GM12878 (cell line): ENCODE data around the gene FDXACB1. TPM values are rescaled to one million over a fixed set of nuclear protein-coding genes. Genes with fewer than 3 reads are reported as not detected.

Source experiments
- ATAC-seq: fragments of 200-7000 bp; cut with Tn5 transposase; 3 replicates; pipeline ENCODE4 v1.9.1; 2020; ENCODE audit warnings: mild to moderate bottlenecking, moderate library complexity
- BruUV-seq: library from RNA; stranded (reverse); fragments of 400-500 nt; replicated peaks from 2 replicates; lab custom pipeline; 2021; lab: Mats Ljungman, UMichigan
- CTCF ChIA-PET: fragments of 300-600 bp; sonication (Branson Sonifier 250); formaldehyde crosslinking; extraction: SDS; loops from one replicate; lab custom pipeline; 2021; ENCODE audit warnings: inconsistent platforms; lab: Yijun Ruan, JAX
- POLR2A ChIA-PET: fragments of 350-600 bp; formaldehyde crosslinking; extraction: SDS; loops from one replicate; lab custom pipeline; 2021; ENCODE audit warnings: inconsistent platforms; lab: Charles Lee
- RAD21 ChIA-PET: fragments of 300-600 bp; sonication (Branson Sonifier 250); formaldehyde crosslinking; loops from one replicate; lab custom pipeline; 2023; ENCODE audit warnings: antibody characterized with exemption; ENCODE audit not compliant: unreplicated experiment; lab: Charles Lee
- SMC1A ChIA-PET: fragments of 300-600 bp; sonication (Branson Sonifier 250); formaldehyde crosslinking; loops from one replicate; lab custom pipeline; 2023; ENCODE audit not compliant: unreplicated experiment, uncharacterized antibody; lab: Charles Lee
- DNase-seq: peaks from one replicate; pipeline ENCODE4 v3.0.0-alpha.2; 2011; ENCODE audit warnings: low read depth, low spot score
- FAIRE-seq: peaks from 3 replicates; lab custom pipeline; 2011; peaks lifted over from hg19 to GRCh38; lab: Jason Lieb, UNC
- H2AFZ ChIP-seq: 2 replicates; pipeline ENCODE4 v1.6.0; 2011; ENCODE audit warnings: low read depth, low read length, control low read depth; ENCODE audit not compliant: control insufficient read depth
- H3K27ac ChIP-seq: 2 replicates; pipeline ENCODE4 v1.5.1; 2011; ENCODE audit warnings: control low read depth; ENCODE audit not compliant: control insufficient read depth, insufficient read depth
- H3K27me3 ChIP-seq, 2 experiments: replicated peaks in 1 of 2; 2 replicates each; pipeline versions ENCODE4 v1.6.0 to v1.6.1; 2011; ENCODE audit warnings: low read length in 1 of 2; ENCODE audit not compliant: control insufficient read depth in 2 of 2, insufficient read depth in 2 of 2
- H3K36me3 ChIP-seq, 2 experiments: 2 replicates each; pipeline ENCODE4 v1.5.1; 2011; ENCODE audit warnings: low read length in 1 of 2; ENCODE audit not compliant: control insufficient read depth in 2 of 2, insufficient read depth in 2 of 2
- H3K4me1 ChIP-seq: 2 replicates; pipeline ENCODE4 v1.6.1; 2011; ENCODE audit warnings: mild to moderate bottlenecking, low read length, moderate library complexity, mixed read lengths; ENCODE audit not compliant: control insufficient read depth, insufficient read depth
- H3K4me2 ChIP-seq: 2 replicates; pipeline ENCODE4 v1.6.0; 2011; ENCODE audit warnings: control low read depth; ENCODE audit not compliant: control insufficient read depth, insufficient read depth
- H3K4me3 ChIP-seq: fragments of 200-600 bp; sonication (generic); 2 replicates; pipeline ENCODE4 v1.5.1; 2016
- H3K79me2 ChIP-seq: 2 replicates; pipeline ENCODE4 v1.6.0; 2011; ENCODE audit warnings: low read length; ENCODE audit not compliant: control insufficient read depth, insufficient read depth
- H3K9ac ChIP-seq: 2 replicates; pipeline ENCODE4 v1.8.0; 2011; ENCODE audit warnings: low read length, control low read depth, mixed read lengths; ENCODE audit not compliant: control insufficient read depth, insufficient read depth
- H3K9me3 ChIP-seq: replicated peaks from 3 replicates; pipeline ENCODE4 v1.5.1; 2011; ENCODE audit warnings: mild to moderate bottlenecking, low read length; ENCODE audit not compliant: control insufficient read depth, insufficient read depth
- H4K20me1 ChIP-seq: 2 replicates; pipeline ENCODE4 v1.6.0; 2011; ENCODE audit not compliant: control insufficient read depth, insufficient read depth
- BCLAF1 ChIP-seq: fragments of 450-650 bp; IDR thresholded peaks from 2 replicates; pipeline ENCODE4 v1.6.1; 2017; ENCODE audit warnings: antibody characterized with exemption, mild to moderate bottlenecking, moderate library complexity
- E2F4 ChIP-seq: IDR thresholded peaks from 2 replicates; pipeline ENCODE4 v1.6.1; 2012; ENCODE audit warnings: low read depth, low read length, improper control_type of control experiment
- EED ChIP-seq: sonication (generic); IDR thresholded peaks from 2 replicates; pipeline ENCODE4 v1.6.1; 2016; ENCODE audit warnings: antibody characterized with exemption, low read depth
- EP300 ChIP-seq, 2 experiments: fragments of 150-350 bp in 1 of 2; IDR thresholded peaks; 2 replicates each; pipeline ENCODE4 v1.6.1; 2011 to 2012; ENCODE audit warnings: low read depth in 2 of 2, low read length in 2 of 2, borderline replicate concordance in 1 of 2, improper control_type of control experiment in 1 of 2, inconsistent platforms in 1 of 2; ENCODE audit not compliant: control insufficient read depth in 1 of 2
- GABPA ChIP-seq: IDR thresholded peaks from 2 replicates; pipeline ENCODE4 v1.6.1; 2014; ENCODE audit warnings: antibody characterized with exemption, low read depth, mild to moderate bottlenecking, inconsistent platforms
- KAT2A ChIP-seq: conservative IDR thresholded peaks from 2 replicates; pipeline ENCODE4 v1.6.1; 2011; ENCODE audit warnings: low read depth, low read length; ENCODE audit not compliant: control insufficient read depth
- NR2C1 ChIP-seq: fragments of 450-650 bp; IDR thresholded peaks from 2 replicates; pipeline ENCODE4 v1.6.1; 2017; ENCODE audit warnings: antibody characterized with exemption, mild to moderate bottlenecking, moderate library complexity
- PAX8 ChIP-seq: fragments of 450-650 bp; IDR thresholded peaks from 2 replicates; pipeline ENCODE4 v1.6.1; 2017; ENCODE audit warnings: mild to moderate bottlenecking, moderate library complexity
- RB1 ChIP-seq: fragments of 450-650 bp; formaldehyde crosslinking; IDR thresholded peaks from 2 replicates; pipeline ENCODE4 v1.6.1; 2017; ENCODE audit warnings: mild to moderate bottlenecking, borderline replicate concordance
- SP1 ChIP-seq: IDR thresholded peaks from one replicate; pipeline ENCODE4 v1.6.1; 2011; ENCODE audit warnings: low read depth, low read length
- ZBTB33 ChIP-seq: fragments of 450-650 bp; IDR thresholded peaks from 2 replicates; pipeline ENCODE4 v1.6.1; 2017; ENCODE audit warnings: mild to moderate bottlenecking
- ZNF207 ChIP-seq: fragments of 450-650 bp; IDR thresholded peaks from 2 replicates; pipeline ENCODE4 v1.6.1; 2014; ENCODE audit warnings: antibody characterized with exemption, mild to moderate bottlenecking, borderline replicate concordance
- ZNF687 ChIP-seq: fragments of 450-650 bp; IDR thresholded peaks from 2 replicates; pipeline ENCODE4 v1.6.1; 2017; ENCODE audit warnings: mild to moderate bottlenecking, moderate library complexity
- WGBS: methylation state at CpG from one replicate; pipeline ENCODE4 v1.1.6; 2016; ENCODE audit warnings: low lambda C conversion rate; ENCODE audit not compliant: insufficient replicate concordance, insufficient coverage; ENCODE audit errors: missing lambda C conversion rate; 5-methylcytosine and 5-hydroxymethylcytosine counted together
- in situ Hi-C: fragments of 300-500 bp; cut with MboI; formaldehyde crosslinking; loops from 9 replicates; pipeline ENCODE4 v1.14.3; 2018; ENCODE audit warnings: mixed read lengths
- intact Hi-C: fragments of 100-400 bp; cut with micrococcal nuclease; formaldehyde crosslinking; loops from one replicate; pipeline ENCODE4 v1.14.2; 2022; ENCODE audit not compliant: unreplicated experiment
- polyA plus RNA-seq, 11 experiments: library from polyadenylated mRNA; depleted of rRNA in 4 of 11; unstranded in 6 of 11; stranded (reverse) in 5 of 11; fragments of >200 nt; fragmentation: Nextera tagmentation in 4 of 11; fragmentation: Illumina TruSeq in 1 of 11; extraction: Ambion mirVana in 4 of 11; extraction: Trizol in 1 of 11; gene quantifications; 1 replicate in 1 of 11; 2 replicates in 10 of 11; pipeline versions ENCODE4 v1.2.1 to v1.2.3, GENCODE V29; 2011 to 2016; ENCODE audit warnings: inconsistent platforms in 2 of 11, missing spikeins in 2 of 11, low read depth in 1 of 11
- total RNA-seq, 4 experiments: library from RNA; depleted of rRNA in 3 of 4; stranded (reverse); fragments of >200 nt in 3 of 4; fragmentation: Illumina TruSeq in 1 of 4; extraction: Trizol in 1 of 4; gene quantifications; 2 replicates each; pipeline versions ENCODE4 v1.2.1 to v1.2.3, GENCODE V29; 2013 to 2021

The FDXACB1 gene
- total and polyA plus RNA-seq, 10 of the 15 experiments (the other 5 are each of a cell fraction or from before 2014, with no cell fraction given): 7.4 to 13.3 (median 9.7) TPM

- TF ChIP-seq ZNF687: no peak
- no peak for TF ChIP-seq ZBTB33
- TF ChIP-seq NR2C1: no peak
- no peak for TF ChIP-seq KAT2A
- TF ChIP-seq RB1: no peak
These were observed 26.4 kb upstream of the FDXACB1 start (continued) for GRCh38 chr11:111905411-111905810.

- DNase-seq: no peak
- Histone ChIP-seq H3K4me2 (no peak overlapping the region), H3K27ac (no peak overlapping the region), H3K9ac (no peak overlapping the region), H3K27me3 (no peaks in the 10 kb centered on the region), H3K4me3 (no peak overlapping the region), H3K36me3 (no peaks in the 10 kb centered on the region), H3K79me2 (no peaks in the 10 kb centered on the region), H2AFZ (no peak overlapping the region), H4K20me1 (no peaks in the 10 kb centered on the region), H3K4me1 (no peaks in the 10 kb centered on the region), H3K9me3 (no peaks in the 10 kb centered on the region)
- no TSS peak for BruUV-seq
- intact Hi-C loops: no loop called here
- no peak for ATAC-seq
- RAD21 ChIA-PET: no interaction called here
- POLR2A ChIA-PET: no interaction called here
- in situ Hi-C loops: loop anchor here (10.0 kb wide), 1 partner anchor 58 kb away; no protein-coding TSS in a partner anchor
- SMC1A ChIA-PET: interaction anchor here (2.1 kb wide), 1 partner anchor 11 kb away, joined by 10 read pairs; no protein-coding TSS in a partner anchor
- no peak for FAIRE-seq
- CTCF ChIA-PET: interaction anchor here (0.6 to 1.6 kb wide), 3 partner anchors 95 to 304 kb away, joined by 3 to 4 read pairs (median 4); no protein-coding TSS in a partner anchor
- WGBS: 55% methylated on average over 2 of the region's 2 CpGs
- TF ChIP-seq E2F4: no peak
- no peak for TF ChIP-seq SP1
- TF ChIP-seq EP300 (IDR thresholded peaks at IDR 0.05; ENCODE audit: borderline replicate concordance in 1 of 2, control insufficient read depth in 1 of 2, low read depth in 2 of 2, low read length in 2 of 2): no peak
- no peak for TF ChIP-seq BCLAF1
- TF ChIP-seq EED: no peak
- TF ChIP-seq ZNF207: no peak
- no peak for TF ChIP-seq PAX8
- no peak for TF ChIP-seq GABPA
These were observed 7.9 kb upstream of the FDXACB1 start for GRCh38 chr11:111886844-111887243.
